Measurements from ENCODE around the gene RASA3. TPM values are rescaled to one million over a fixed set of nuclear protein-coding genes. Genes with fewer than 3 reads are reported as not detected.

Gene RASA3
- total and polyA plus RNA-seq, 9 of the 15 experiments (the other 6 are each of a cell fraction or from before 2014, with no cell fraction given): 0.72 to 25.3 (median 14.4) TPM

DNA sequence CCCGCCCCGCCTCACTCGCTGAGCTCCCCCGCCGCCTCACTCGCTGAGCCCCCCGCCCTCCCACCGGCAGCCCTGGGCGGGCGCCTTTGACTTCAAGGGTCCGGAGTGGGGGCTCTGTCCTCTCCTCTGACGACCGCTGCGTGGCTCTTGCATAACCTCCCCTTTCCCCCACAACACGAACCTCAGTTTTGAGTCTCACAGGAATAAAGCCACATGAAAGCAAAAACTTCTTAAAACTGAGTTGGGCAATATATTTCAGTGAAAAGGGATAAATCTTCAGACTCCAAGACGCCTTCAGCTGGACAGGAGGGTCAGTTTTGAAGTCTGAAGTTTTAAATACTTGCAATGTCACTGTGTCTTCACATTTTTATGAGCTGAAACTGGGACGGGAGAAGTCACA is 87.9 kb downstream of the RASA3 start:
- no peak for ATAC-seq
- Histone ChIP-seq H3K4me1 (replicated peaks in 1 of 2; ENCODE audit: control insufficient read depth in 2 of 2, insufficient read depth in 2 of 2, low read length in 2 of 2) (peaks cover 3 to 20% of the 10 kb centered on the region in 2 experiments; a peak in 3 of 5 replicates), H4K20me1 (replicated peaks; ENCODE audit: control insufficient read depth, insufficient read depth, low read length) (no peaks in the 10 kb centered on the region), H3K4me2 (ENCODE audit: insufficient read depth, low read length) (no peak overlapping the region), H3K27ac (ENCODE audit: extremely low read depth, low read depth, low read length) (no peak overlapping the region), H3K9me3 (replicated peaks; ENCODE audit: control insufficient read depth, insufficient read depth, low read depth, low read length) (0 out of 2 replicates have a peak, but pooled peaks cover 1% of the 10 kb centered on the region), H3K27me3 (ENCODE audit: control insufficient read depth in 2 of 2, insufficient read depth in 2 of 2, low read length in 2 of 2) (no peaks in the 10 kb centered on the region), H3K79me2 (ENCODE audit: control insufficient read depth, insufficient read depth, low read length) (peaks cover 15% of the 10 kb centered on the region; the same call in 2 of the 3 replicates), H3K9ac (ENCODE audit: insufficient read depth in 1 of 2, low read depth in 2 of 2, low read length in 2 of 2) (no peak overlapping the region), H3K36me3 (ENCODE audit: control insufficient read depth, insufficient read depth, low read length) (peaks cover 2% of the 10 kb centered on the region; the same call in 1 of the 3 replicates), H3K9me1 (ENCODE audit: control insufficient read depth, insufficient read depth, low read length) (no peaks in the 10 kb centered on the region), H2AFZ (ENCODE audit: low read depth, low read length) (no peak overlapping the region), H3K4me3 (no peak overlapping the region)
- WGBS (ENCODE audit: insufficient coverage, low coverage, missing lambda C conversion rate): 60% methylated on average over 5 of the region's 17 CpGs
- FAIRE-seq: no peak
- in situ Hi-C loops (cut with MboI) (no loop called here), intact Hi-C loops (cut with micrococcal nuclease) (no loop called here)
- CTCF ChIA-PET (ENCODE audit: low intra/inter-chr PET ratio): no interaction called here
- no TSS peak for BruUV-seq (replicated peaks)
- POLR2A ChIA-PET: no interaction called here
- DNase-seq (ENCODE audit: extremely low read depth in 1 of 4, low spot score in 3 of 4): no peak
- TF ChIP-seq, protein P1, sequence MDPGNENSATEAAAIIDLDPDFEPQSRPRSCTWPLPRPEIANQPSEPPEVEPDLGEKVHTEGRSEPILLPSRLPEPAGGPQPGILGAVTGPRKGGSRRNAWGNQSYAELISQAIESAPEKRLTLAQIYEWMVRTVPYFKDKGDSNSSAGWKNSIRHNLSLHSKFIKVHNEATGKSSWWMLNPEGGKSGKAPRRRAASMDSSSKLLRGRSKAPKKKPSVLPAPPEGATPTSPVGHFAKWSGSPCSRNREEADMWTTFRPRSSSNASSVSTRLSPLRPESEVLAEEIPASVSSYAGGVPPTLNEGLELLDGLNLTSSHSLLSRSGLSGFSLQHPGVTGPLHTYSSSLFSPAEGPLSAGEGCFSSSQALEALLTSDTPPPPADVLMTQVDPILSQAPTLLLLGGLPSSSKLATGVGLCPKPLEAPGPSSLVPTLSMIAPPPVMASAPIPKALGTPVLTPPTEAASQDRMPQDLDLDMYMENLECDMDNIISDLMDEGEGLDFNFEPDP (CRISPR knock-in tag; IDR thresholded peaks at IDR 0.05): no peak
- no peak for TF ChIP-seq SREBF1 (IDR thresholded peaks at IDR 0.05; ENCODE audit: borderline replicate concordance, low read depth, low read length)
- TF ChIP-seq BRCA1 (IDR thresholded peaks at IDR 0.05): no peak
- TF ChIP-seq BRCA1 (CRISPR knock-in tag; IDR thresholded peaks at IDR 0.05): no peak
- TF ChIP-seq ATF2 (CRISPR knock-in tag; IDR thresholded peaks at IDR 0.05): no peak
- TF ChIP-seq TEAD1 (CRISPR knock-in tag; IDR thresholded peaks at IDR 0.05): no peak
- TF ChIP-seq KDM5B (IDR thresholded peaks at IDR 0.05; ENCODE audit: insufficient replicate concordance, low read depth, low read length): no peak
- TF ChIP-seq ZC3H4 (CRISPR knock-in tag; IDR thresholded peaks at IDR 0.05; ENCODE audit: borderline replicate concordance): no peak
- no peak for TF ChIP-seq PPARD (CRISPR knock-in tag; IDR thresholded peaks at IDR 0.05)
- no peak for TF ChIP-seq ZNF347 (CRISPR knock-in tag; IDR thresholded peaks at IDR 0.05; ENCODE audit: low read depth)
- TF ChIP-seq ELF4 (CRISPR knock-in tag; IDR thresholded peaks at IDR 0.05): no peak

All from K562 (cell line).